Thoracic aorta (tissue), 2 donors: ENCODE data around the gene ASB6. TPM values are rescaled to one million over a fixed set of nuclear protein-coding genes. Genes with fewer than 3 reads are reported as not detected.

Experiments
- ATAC-seq: fragments of 150-250 bp; one replicate; pipeline ENCODE4 v1.8.0; 2017; ENCODE audit warnings: low read depth; ENCODE audit not compliant: insufficient number of reproducible peaks, low FRiP score
- DNase-seq: peaks from one replicate; pipeline ENCODE4 v3.0.0-alpha.2; 2020; ENCODE audit warnings: low spot score
- H3K27ac ChIP-seq, 2 donors: fragments of 200-600 bp; sonication (generic); 1 replicate in 1 of 2; 2 replicates in 1 of 2; pipeline ENCODE4 v1.5.1; 2016; ENCODE audit warnings: mild to moderate bottlenecking in 2 of 2, moderate library complexity in 2 of 2
- H3K27me3 ChIP-seq: fragments of 200-600 bp; sonication (generic); replicated peaks from 2 replicates; pipeline ENCODE4 v1.6.0; 2016; ENCODE audit warnings: mild to moderate bottlenecking; ENCODE audit not compliant: insufficient read depth
- H3K36me3 ChIP-seq: fragments of 200-600 bp; sonication (generic); one replicate; pipeline ENCODE4 v1.5.1; 2016
- H3K4me1 ChIP-seq, 2 donors: fragments of 200-600 bp; sonication (generic); 1 replicate in 1 of 2; 2 replicates in 1 of 2; pipeline versions ENCODE4 v1.5.1 to v1.6.0; 2016; ENCODE audit warnings: low read depth in 2 of 2, mild to moderate bottlenecking in 1 of 2; ENCODE audit not compliant: control insufficient read depth in 1 of 2
- H3K4me3 ChIP-seq: fragments of 200-600 bp; sonication (generic); 2 replicates; pipeline ENCODE4 v1.5.1; 2016; ENCODE audit warnings: mild to moderate bottlenecking
- H3K9me3 ChIP-seq: fragments of 200-600 bp; sonication (generic); 2 replicates; pipeline ENCODE4 v1.5.1; 2016
- CTCF ChIP-seq: fragments of 200-600 bp; sonication (generic); IDR thresholded peaks from one replicate; pipeline ENCODE4 v1.5.1; 2019; ENCODE audit warnings: antibody characterized with exemption
- total RNA-seq, 2 donors: library from RNA; depleted of rRNA; stranded (reverse); fragments of >200 nt; gene quantifications; one replicate each; pipeline versions ENCODE4 v1.1.0 to v1.2.3, GENCODE V29; 2016

The ASB6 gene
- total RNA-seq, 2 donors from 2014 or later, result 23.0 to 31.0 TPM

GRCh38 chr9:129614932-129615331, 27.0 kb downstream of the ASB6 start:
- Histone ChIP-seq H3K36me3 (no peaks in the 10 kb centered on the region), H3K4me3 (no peak overlapping the region), H3K27ac (no peak overlapping the region), H3K4me1 (peaks cover 4 to 39% of the 10 kb centered on the region in 2 donors), H3K9me3 (no peaks in the 10 kb centered on the region), H3K27me3 (no peaks in the 10 kb centered on the region)
- DNase-seq, result no peak
- ATAC-seq, result no peak
- no peak for TF ChIP-seq CTCF

GRCh38 chr9:129613520-129614175, 28.3 kb downstream of the ASB6 start:
- no peak for ATAC-seq
- Histone ChIP-seq H3K36me3 (no peaks in the 10 kb centered on the region), H3K9me3 (no peaks in the 10 kb centered on the region), H3K27me3 (no peaks in the 10 kb centered on the region), H3K4me3 (no peak overlapping the region), H3K4me1 (peaks cover 13 to 45% of the 10 kb centered on the region in 2 donors), H3K27ac (peak overlapping the region; percentile 71 to 76)
- DNase-seq, result no peak
- no peak for TF ChIP-seq CTCF

GRCh38 chr9:129612815-129613519, 29.0 kb downstream of the ASB6 start:
- Histone ChIP-seq H3K36me3 (no peaks in the 10 kb centered on the region), H3K27ac (peak overlapping the region; percentile 71 to 76), H3K9me3 (no peaks in the 10 kb centered on the region), H3K27me3 (no peaks in the 10 kb centered on the region), H3K4me1 (peaks cover 20 to 52% of the 10 kb centered on the region in 2 donors), H3K4me3 (no peak overlapping the region)
- ATAC-seq (no peak), DNase-seq (no peak)
- TF ChIP-seq CTCF, result no peak

- no peak for DNase-seq
- Histone ChIP-seq H3K9me3 (no peaks in the 10 kb centered on the region), H3K4me1 (peaks cover 23 to 60% of the 10 kb centered on the region in 2 donors), H3K27ac (peak overlapping the region in 1 of 2 donors; percentile 76), H3K4me3 (no peak overlapping the region), H3K27me3 (no peaks in the 10 kb centered on the region), H3K36me3 (no peaks in the 10 kb centered on the region)
- no peak for ATAC-seq
- TF ChIP-seq CTCF, result no peak
Observed at GRCh38 chr9:129612123-129612522, 29.8 kb downstream of the ASB6 start.

- DNase-seq, result no peak
- H3K9me3 ChIP-seq, result no peaks in the 10 kb centered on the region
- peak overlapping the region; percentile 77 for H3K4me3 ChIP-seq
- peak overlapping the region; percentile 89 to 96 for H3K27ac ChIP-seq
- no peak for TF ChIP-seq CTCF
- H3K36me3 ChIP-seq, result no peaks in the 10 kb centered on the region
- H3K27me3 ChIP-seq, result no peaks in the 10 kb centered on the region
- ATAC-seq, result no peak
- peaks cover 26 to 64% of the 10 kb centered on the region in 2 donors for H3K4me1 ChIP-seq
Observed at GRCh38 chr9:129611307-129611800, 30.6 kb downstream of the ASB6 start.
